Activated naive CD4-positive, alpha-beta T cell treated with anti-CD3 and anti-CD28 coated beads, Interleukin-2, amount 10 ng/mL, durations not matched to agents 5 hours and 36 hours (primary cell): ENCODE data around the gene PPP1R14D. TPM values are rescaled to one million over a fixed set of nuclear protein-coding genes. Genes with fewer than 3 reads are reported as not detected.

ENCODE experiments used
- total RNA-seq, 2 experiments: library from RNA; stranded (reverse); gene quantifications; one replicate each; pipeline ENCODE4 v1.2.3, GENCODE V29; 2021

PPP1R14D gene
- total RNA-seq, result not detected

GRCh38 chr15:40828447-40829036 lies at the start of gene PPP1R14D:
Gene PPP1R14D (minus strand): TSS chr15:40828708. CDS start chr15:40828641, 67 bp downstream.

GRCh38 chr15:40873694-40874561 lies 45.4 kb upstream of the PPP1R14D start, which contains the start of gene RHOV:
Gene RHOV (minus strand): TSS chr15:40874234. CDS start chr15:40874139, 95 bp downstream.

GRCh38 chr15:40843885-40844695 lies 15.6 kb upstream of the PPP1R14D start, which contains the start of gene SPINT1:
Gene SPINT1 (plus strand): TSS chr15:40844048. CDS start chr15:40844555, 507 bp downstream.

GRCh38 chr15:40807028-40807887 lies 21.2 kb downstream of the PPP1R14D start, which contains the start of the genes DNAJC17 and ZFYVE19:
Gene DNAJC17 (minus strand): TSS chr15:40807473. CDS start chr15:40807446, 27 bp downstream.
Gene ZFYVE19 (plus strand): TSS chr15:40807089. CDS start chr15:40807590, 501 bp downstream.

GRCh38 chr15:40769274-40770146 lies 59.0 kb downstream of the PPP1R14D start, which contains the start of gene C15orf62:
Gene C15orf62 (plus strand): TSS chr15:40769980. CDS start chr15:40770496, 516 bp downstream.

Other genes starting within 250 kb of the PPP1R14D start
- 10 to 100 TPM; 40.6 to 44.1 TPM for gene KNL1, start 234.5 kb downstream of the PPP1R14D start, total RNA-seq
- gene RAD51, start 133.5 kb downstream of the PPP1R14D start, total RNA-seq, result 10 to 100 TPM; 44.5 to 48.6 TPM
- gene RMDN3, start 73.5 kb downstream of the PPP1R14D start, total RNA-seq, result 10 to 100 TPM; 28.4 to 30.3 TPM
- 10 to 100 TPM; 47.0 to 47.9 TPM for gene GCHFR, start 64.6 kb downstream of the PPP1R14D start, total RNA-seq
- gene C15orf62, start 58.7 kb downstream of the PPP1R14D start, total RNA-seq, result 1 to 10 TPM; 1.5 to 1.8 TPM
- gene ZFYVE19, start 21.6 kb downstream of the PPP1R14D start, total RNA-seq, result 10 to 100 TPM; 27.2 to 27.9 TPM
- gene DNAJC17, start 21.2 kb downstream of the PPP1R14D start, total RNA-seq, result 10 to 100 TPM; 43.8 to 44.3 TPM
- gene SPINT1, start 15.3 kb upstream of the PPP1R14D start, total RNA-seq, result 1 to 10 TPM; 4.3 to 6.8 TPM
- gene RHOV, start 45.5 kb upstream of the PPP1R14D start, total RNA-seq, result not detected
- gene VPS18, start 65.7 kb upstream of the PPP1R14D start, total RNA-seq, result 10 to 100 TPM; 15.1 to 15.4 TPM
- gene DLL4, start 100.6 kb upstream of the PPP1R14D start, total RNA-seq, result not detected
- gene CHAC1, start 124.8 kb upstream of the PPP1R14D start, total RNA-seq, result 1 to 10 TPM; 5.9 to 7.3 TPM